HG03280 (cell line): ENCODE measurements around the gene FBP1.
"Not testable (repeated sequence)": the region's sequence is repeated elsewhere in the genome, so short reads cannot be mapped to it uniquely, and the experiment has no call there.

Experiments
- ATAC-seq: cut with Tn5 transposase; IDR thresholded peaks from one replicate; pipeline ENCODE4 v1.9.1; 2021; ENCODE audit warnings: mild to moderate bottlenecking, moderate library complexity; ENCODE audit not compliant: unreplicated experiment

Gene FBP1

DNA sequence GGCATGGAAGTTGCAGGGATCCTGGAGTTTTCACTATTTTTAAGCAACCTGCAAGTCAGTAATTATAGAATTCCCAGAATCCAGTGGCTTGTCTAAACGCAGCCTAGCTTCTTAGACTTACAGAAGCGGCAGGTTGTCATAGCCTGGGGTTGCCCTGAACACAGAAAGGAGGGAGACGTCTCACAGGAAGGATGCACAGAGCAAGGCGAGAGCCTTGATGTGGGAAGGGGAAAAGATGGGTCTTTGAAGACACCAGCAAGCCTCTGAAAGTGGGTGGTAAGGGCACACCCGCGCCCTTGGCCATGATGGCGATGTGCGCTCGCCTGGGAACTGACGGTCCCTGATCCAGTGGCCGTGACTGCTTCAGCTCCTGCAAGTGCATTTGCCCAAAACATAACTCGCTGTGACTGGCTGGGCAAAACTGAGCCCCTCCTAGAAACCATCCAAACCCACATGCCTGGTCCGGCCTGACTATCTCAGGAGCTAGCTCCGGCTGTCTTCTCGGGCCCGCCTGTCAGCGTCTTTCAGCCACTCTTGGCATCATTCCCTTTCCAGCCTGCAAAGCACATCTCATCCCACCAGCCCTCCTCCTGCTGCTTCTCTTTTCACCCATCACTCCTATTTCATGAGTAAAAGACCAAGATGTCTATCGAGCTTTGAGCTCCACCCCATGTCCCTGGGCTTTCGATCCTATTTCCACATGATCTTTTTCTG, 17.1 kb downstream of the FBP1 start:
- no peak for ATAC-seq

DNA sequence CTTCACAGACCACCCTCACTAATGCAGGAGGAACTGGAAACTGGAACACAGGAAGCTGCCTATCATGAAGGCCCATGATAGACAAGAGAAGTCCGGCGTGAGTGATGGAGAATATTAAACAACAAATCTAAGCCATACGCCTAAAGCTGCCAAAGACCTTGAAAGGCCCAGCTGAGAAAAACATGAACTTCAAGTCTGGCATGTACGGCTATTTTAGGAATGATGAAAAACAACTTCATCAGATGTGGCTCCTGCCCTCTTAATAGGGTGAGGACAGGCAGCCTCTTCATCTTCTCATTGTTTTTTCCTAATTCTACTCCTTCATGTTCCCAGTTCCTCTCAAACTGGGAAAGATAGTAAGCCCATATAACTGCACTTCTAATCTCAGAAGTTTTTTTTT, 20.3 kb downstream of the FBP1 start:
- ATAC-seq = no peak

DNA sequence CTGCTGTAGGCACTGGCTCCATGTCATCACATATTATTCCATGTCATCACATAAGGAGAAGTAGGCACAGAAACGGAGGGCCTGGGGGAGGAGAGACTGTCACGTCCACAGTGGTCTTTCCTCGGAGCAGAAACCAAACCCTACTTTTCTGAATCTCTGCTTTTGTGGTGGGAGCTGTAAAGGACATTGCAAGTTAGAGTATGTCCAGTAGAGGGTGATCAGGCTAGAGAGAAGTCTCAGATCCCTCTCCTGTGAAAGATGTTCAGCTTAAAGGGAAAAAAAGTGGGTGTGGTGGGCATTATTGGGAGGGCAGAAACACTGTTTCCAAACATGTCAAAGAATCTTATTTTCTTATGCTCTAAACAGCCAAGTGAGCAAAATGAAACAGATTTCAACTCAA, 26.3 kb downstream of the FBP1 start:
- no peak for ATAC-seq

DNA sequence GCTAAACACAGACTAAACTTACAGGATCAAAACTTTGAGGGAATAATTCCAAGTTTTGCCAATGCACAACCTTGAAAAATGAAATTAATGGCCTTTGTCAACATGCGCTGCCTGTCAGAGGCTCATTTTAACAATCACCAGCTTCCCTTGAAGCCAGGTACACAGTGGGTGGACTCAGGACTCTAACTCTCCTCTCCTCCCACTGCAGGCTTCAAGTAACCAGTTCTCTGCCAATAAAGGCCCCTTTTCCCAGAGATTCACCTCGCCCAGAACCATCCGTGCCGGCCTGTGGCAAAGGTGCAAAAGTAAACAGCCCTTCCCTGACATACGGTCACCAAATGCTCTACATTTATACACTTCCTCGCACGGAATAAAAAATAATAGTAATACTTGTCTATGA, 27.2 kb downstream of the FBP1 start:
- no peak for ATAC-seq

DNA sequence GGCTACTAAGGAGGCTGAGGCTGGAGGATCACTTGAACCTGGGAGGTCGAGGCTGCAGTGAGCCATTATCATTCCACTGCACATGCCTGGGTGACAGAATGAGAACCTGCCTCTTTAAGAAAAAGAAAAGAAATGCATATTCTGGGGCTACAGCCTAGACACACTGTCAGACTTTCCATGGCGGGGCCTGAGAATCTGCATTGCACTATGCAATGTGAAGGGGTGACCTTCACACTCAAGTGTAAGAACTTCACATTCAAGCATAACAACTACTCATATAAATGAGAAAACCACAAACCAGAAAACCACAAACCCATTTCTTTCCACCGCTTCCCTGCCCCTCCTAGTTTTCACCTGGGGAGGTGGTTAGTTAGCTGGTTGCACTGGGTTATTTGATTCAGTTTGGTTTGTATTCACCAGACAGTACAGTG, 27.7 kb downstream of the FBP1 start:
- ATAC-seq = no peak

DNA sequence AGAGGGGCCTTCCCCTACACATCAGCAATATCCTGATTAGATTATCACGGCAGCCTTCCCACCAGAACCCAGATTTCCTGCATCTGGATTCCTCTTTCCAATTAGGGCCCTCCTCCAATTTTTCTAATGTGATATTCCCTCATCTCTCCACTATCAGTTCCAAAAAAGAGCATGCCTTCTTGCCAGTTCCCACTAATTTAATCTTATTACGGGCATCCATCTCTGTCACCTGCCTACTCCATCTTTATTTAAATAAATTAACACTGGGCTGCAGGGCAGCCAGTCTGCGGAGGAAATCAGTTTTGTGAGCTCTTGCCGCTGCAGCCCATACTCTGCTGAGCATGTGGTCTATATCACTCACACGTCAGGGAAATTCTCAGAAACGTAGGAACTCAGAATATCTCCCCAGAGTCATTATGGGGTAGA, 29.1 kb downstream of the FBP1 start:
- ATAC-seq = no peak

DNA sequence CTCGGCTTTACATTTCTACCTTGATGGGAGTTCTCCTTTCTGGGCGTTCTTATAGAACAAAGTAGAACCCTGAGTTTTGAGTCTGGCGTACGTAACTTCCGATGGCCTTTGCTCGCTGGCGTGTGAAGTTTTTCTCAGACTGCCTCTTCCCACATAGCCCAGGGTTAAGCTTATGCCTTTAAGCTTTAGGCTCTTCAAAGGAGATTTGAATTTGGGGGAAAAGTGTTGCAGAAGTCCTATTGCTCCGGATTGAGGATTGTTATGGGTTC, 32.0 kb downstream of the FBP1 start:
- no peak for ATAC-seq

DNA sequence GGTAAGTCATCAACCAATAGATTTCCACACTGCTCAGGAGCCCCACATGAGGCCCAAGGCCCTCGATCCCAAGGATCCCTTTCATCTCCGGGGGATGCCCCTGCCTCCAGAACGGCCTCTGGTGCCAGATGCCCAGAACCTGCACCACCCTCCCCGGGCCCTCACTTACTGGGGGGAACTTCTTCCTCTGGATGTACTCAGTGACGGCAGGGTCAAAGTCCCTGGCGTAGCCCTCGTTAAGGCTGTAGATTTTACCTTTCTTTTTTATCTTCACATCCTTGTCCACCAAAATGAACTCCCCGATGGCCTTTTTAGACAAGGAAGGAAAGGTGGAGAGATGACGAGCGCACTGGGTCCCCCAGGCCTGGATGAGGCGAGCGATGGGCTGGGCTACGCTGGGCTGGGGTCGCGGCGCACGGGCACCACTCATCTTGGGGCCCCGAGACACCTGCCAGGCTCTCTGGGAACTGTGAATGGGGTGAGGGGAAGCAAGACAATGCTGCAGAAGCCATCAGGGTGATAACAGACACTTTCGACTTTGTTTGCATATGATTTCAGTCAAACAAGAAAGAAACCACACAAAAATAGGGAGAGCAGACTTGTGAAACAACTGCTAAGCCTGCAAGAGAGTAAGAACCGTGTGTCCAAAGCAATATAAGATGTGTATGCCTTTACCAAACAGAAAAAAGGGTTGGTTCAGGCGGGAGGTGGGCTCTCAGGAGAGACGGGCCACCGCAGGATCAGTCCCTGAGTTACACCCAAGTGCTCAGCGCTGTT, 32.5 kb downstream of the FBP1 start:
- ATAC-seq = no peak

DNA sequence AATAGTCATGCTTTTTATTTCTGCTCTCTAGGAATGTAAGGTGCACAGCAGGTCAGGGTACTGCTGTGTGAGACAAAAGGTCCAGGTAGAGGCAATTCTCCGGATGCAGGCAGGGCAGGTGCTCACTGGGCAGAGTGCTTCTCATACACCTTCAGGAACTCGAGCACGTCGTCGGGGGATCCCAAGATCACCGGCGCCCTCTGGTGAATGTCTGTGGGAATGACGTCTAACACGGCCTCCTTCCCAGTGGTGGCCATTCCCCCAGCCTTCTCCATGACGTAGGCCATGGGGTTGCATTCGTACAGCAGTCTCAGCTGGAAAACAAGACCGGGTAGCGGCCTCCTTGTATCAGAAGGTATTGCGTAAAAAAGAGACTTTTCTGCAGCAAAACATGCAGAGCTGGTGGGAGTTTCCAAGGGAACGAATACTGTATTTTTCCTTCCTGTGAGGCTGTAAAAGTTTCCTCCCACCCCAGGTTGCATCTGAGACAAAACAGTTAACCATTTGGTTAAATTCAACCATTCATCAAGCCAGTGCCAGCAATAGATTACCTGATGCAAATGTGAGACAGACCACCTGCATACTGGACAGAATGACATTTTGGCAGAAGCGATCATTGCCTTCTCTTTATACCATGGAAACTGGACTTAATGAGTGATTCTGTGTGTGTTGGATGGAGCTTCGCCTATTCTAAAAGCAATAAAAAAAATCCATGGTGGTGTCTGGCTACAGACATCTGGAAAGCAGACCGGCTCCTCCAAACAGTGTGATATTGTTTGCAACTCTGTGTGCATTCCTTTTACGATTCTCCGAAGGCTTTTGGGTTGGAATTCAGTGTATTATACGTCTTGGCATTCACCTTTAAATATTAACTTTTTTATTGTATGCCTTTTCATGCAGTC, 35.8 kb downstream of the FBP1 start:
- no peak for ATAC-seq

DNA sequence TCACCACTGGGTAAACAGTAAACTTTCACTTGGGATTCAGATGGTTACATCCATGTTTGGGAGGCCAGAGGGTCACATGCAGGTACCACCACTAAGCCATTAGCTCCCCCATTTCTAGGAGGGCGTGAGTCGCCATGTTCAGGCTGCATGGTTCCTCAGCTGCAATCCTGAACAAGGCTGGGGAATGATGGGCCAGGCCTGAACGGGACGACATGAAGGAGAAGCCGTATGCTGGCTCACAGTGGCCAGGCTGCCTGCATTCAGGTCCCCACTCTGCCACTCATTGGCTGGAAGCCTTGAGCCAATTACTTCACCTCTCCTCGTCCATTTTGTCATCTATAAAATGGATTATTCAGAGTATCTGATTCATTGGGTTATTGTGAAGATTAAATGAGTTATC, 36.7 kb downstream of the FBP1 start:
- no peak for ATAC-seq

DNA sequence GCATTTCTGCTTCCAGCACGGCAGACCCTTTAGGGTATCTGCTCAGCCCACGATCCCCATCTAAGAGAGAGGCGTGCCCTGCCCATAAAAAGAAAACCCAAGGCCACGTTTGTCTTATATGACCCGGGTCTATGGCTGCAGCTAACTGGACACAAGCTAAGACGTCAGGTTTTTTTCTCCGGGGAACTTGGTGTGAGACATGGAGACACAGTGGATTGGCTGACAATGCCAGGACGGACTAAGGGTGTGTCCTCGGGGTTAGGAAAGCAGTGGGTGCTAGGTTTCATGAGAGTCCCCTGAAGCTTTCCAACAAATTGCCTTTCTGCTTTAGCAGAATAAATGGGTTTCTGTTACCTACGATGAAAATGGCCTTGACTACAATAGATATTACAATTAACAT, 38.6 kb downstream of the FBP1 start:
- ATAC-seq = no peak

DNA sequence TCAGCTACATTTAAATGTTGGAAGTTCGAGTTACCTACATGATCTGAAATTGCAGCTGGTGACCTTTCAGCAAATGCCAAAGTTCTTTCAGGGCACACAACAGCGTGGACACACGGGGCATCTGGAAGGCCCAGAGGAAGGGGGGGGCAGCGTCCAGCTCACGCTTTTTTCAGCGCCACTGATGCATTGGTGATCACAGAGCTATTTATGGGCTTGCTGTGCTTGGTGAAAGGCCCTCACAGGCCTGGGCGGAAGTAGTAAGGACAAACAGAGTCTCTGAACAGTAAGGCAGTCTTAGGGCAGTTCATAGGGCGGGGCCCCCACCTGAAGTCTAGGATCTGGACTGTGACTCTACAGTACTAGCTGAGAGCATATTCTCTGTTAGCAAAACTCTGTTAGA, 39.1 kb downstream of the FBP1 start:
- ATAC-seq = no peak

DNA sequence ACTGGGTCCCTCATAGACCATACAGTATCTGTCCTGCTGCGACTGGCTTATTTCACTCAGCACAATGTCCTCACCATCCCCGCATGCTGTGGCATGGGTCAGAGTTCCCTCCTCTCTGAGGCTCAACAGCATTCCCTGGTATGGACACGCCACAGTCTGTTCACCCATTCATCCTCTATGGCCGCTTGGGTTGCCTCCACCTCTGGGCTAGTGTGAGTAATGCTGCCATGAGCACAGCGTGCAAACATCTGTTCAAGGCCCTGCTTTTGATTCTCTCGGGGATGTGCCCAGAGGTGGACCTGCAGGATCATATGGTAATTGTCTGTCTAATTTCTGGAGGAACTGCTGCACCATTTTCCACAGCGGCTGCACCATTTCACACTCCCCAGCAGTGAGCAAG, 40.2 kb downstream of the FBP1 start:
- ATAC-seq = no peak

DNA sequence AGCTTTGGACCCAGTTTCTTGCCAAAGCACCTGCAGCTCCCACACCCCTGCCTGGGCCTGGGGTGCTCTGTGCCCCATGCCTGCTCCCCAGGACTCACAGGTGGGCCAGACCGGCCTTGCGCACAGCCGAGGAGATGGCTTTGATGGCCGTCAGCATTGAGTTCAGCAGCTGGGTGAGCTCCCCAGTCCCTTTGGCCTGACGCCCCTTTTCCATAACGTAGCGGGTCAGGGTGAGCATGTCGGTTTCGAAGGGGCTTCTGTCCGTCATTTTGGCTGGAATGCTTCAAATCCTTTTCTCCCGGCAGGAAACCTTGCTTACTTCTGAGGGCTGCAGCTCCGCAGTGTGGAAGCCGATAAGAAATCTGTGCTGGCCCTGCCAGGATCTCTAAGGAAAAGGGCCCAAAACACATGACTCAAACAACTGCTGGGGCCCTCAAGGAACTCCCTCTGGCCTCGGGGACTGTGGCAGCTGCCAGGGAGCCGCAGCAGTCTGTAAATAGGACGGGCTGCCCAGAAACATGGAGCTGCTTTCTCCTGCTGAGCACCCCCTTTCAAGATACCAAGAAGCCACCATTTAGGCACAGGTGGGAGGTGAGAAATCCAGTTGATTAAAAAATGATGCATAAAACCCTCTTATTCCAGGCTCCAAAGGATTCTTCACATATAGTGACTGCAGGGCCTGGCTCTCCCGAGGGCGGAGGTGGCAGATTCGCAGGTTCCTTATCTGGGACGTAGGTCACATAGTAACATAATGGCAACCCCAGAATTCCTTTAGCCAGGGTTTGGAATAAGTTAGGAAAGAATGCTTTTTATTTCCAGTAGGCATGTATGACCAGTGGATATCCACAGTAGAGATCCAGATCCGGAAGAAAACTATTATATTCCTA, 45.6 kb downstream of the FBP1 start, which contains the start of gene FBP2:
FBP2 (minus strand) TSS at position 366 of the 887 bp plus-strand sequence; CDS start at position 268, 98 bp downstream.
- ATAC-seq = no peak

DNA sequence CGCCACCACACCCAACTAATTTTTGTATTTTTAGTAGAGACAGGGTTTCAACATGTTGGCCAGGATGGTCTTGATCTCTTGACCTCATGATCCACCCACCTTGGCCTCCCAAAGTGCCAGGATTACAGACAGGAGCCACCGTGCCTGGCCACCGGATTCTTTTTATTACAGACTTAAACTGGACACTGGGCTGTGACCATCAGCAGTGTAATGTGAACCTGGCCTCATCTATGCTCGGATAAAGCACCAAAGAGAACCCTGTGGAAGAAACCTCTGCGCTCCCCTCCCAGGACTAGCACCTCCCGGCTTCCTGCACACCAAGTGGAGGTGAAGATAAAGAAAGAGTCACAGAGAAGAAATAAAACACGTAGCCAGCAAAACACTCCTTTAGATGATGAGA, 46.6 kb downstream of the FBP1 start:
- not testable (repeated sequence) for ATAC-seq

DNA sequence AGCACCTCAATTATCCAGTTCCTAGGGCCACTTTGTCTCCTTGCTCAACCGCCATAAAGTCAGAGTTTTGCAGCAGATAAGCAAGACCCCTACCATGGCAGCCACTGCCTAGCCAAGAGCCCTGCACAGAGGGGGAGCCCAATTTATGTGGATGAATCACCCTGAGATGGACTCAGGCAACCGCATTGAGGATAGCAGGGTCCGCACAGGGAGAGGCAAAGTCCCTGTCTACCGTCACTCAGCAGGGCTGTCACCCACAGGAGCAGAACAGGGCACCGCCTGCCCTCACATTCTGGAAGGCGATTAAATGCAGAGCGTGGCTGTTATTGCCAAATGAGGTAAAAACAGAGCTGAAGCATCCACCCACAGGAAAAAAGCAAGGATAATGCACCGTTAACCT, 47.4 kb downstream of the FBP1 start:
- ATAC-seq = no peak

DNA sequence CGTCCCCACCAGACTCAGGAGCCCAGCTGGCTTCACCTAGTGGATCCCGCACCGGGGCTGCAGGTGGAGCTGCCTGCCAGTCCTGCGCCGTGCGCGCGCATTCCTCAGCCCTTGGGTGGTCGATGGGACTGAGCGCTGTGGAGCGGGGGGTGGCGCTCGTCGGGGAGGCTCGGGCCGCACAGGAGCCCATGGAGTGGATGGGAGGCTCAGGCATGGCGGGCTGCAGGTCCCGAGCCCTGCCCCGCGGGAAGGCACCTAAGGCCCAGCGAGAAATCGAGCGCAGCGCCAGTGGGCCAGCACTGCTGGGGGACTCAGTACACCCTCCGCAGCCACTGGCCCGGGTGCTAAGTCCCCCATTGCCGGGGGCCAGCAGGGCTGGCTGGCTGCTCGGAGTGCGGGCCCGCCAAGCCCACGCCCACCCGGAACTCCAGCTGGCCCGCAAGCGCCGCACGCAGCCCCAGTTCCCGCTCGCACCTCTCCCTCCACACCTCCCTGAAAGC, 48.2 kb downstream of the FBP1 start:
- not testable (repeated sequence) for ATAC-seq

DNA sequence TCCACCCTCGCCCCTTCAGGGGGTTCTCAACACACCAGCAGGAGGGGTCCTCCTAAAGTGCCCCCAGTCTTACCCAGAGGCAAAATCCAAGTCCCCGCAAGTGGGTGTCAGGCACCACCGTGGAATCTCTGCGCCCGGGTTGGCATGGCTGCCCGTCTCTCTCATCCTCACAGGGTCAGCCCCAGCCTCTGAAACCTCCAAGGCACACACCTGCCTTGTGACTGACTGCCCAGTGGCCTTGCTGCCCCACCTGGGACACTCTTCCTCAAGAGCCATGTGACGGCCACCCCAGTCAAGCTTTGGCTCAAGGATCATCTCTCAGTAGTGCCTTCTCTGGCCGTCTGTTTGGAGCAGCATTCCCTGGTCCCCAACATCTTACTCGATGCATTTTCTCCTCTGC, 50.6 kb downstream of the FBP1 start:
- ATAC-seq = no peak

DNA sequence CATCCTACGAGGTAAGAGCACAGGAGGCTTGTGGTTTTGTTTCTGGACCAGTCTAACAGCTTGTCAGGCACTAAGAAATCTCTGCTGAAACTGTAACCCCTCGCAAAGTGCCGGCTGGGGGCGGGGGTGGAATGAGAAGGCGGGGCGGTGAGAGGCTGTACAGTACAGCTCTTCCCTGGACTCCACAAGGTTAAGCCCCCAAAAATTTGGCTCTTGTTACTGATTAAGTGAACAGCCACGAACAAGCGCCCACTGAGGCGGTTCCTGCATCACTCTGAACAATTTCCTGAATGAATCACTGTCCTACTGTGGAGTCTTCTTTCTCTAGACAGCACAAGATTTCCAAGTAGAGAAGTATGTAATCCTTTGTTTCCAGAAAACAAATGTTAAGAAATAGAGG, 52.5 kb downstream of the FBP1 start:
- no peak for ATAC-seq

DNA sequence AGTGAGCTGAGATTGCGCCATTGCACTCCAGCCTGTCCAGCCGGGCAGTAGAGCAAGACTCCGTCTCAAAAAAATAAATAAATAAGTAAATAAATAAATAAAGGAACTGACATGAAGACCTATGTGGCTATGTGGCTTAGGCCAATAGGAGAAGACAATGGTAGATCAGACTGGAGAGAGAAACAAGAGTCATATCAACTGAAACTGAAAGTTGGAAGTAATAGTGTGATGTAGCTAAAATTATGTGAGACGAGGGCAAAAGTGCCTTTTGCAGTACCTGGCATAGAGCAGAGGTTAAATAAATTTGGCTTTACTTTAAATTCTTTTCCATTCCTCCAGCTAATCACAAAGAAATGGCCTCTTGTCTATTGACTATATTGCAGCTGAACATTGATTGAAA, 53.0 kb downstream of the FBP1 start:
- no peak for ATAC-seq
